ENCODE results near the gene YPEL4. TPM values are rescaled to one million over a fixed set of nuclear protein-coding genes. Genes with fewer than 3 reads are reported as not detected.
"Not testable (repeated sequence)": the region's sequence is repeated elsewhere in the genome, so short reads cannot be mapped to it uniquely, and the experiment has no call there.

Gene YPEL4
- total RNA-seq, 1 donor from 2014 or later, result 0.54 TPM

GRCh38 chr11:57652662-57653061 lies 3.0 kb upstream of the YPEL4 start:
- intact Hi-C loops (cut with DNase I), result no loop called here
- ATAC-seq (ENCODE audit: poor library complexity) (no peak), DNase-seq (no peak)

GRCh38 chr11:57652230-57652629 lies 2.5 kb upstream of the YPEL4 start:
- intact Hi-C loops (cut with DNase I); ATAC-seq (ENCODE audit: poor library complexity); DNase-seq: not testable (repeated sequence)

GRCh38 chr11:57651408-57651807 lies 1.7 kb upstream of the YPEL4 start:
- ATAC-seq (ENCODE audit: poor library complexity) (no peak), DNase-seq (no peak)
- intact Hi-C loops (cut with DNase I), result no loop called here

- intact Hi-C loops (cut with DNase I), result no loop called here
- DNase-seq, result no peak
Measured at GRCh38 chr11:57650739-57651090, 1.0 kb upstream of the YPEL4 start.

GRCh38 chr11:57648801-57649735 lies 644 bp downstream of the YPEL4 start:
- intact Hi-C loops (cut with DNase I), result no loop called here
- DNase-seq (no peak), ATAC-seq (ENCODE audit: poor library complexity) (no peak)

More at GRCh38 chr11:57650739-57651090, 1.0 kb upstream of the YPEL4 start:
- no peak for ATAC-seq (ENCODE audit: poor library complexity)

GRCh38 chr11:57647960-57648800 lies 1.5 kb downstream of the YPEL4 start:
- no peak for ATAC-seq (ENCODE audit: poor library complexity)
- intact Hi-C loops (cut with DNase I), result no loop called here
- DNase-seq, result no peak

GRCh38 chr11:57647372-57647771 lies 2.3 kb downstream of the YPEL4 start:
- DNase-seq (no peak), ATAC-seq (ENCODE audit: poor library complexity) (no peak)
- intact Hi-C loops (cut with DNase I), result no loop called here

- intact Hi-C loops (cut with DNase I), result no loop called here
- ATAC-seq (ENCODE audit: poor library complexity) (no peak), DNase-seq (no peak)
Measured at GRCh38 chr11:57646799-57647303, 2.9 kb downstream of the YPEL4 start.

GRCh38 chr11:57646194-57646798 lies 3.4 kb downstream of the YPEL4 start:
- ATAC-seq (ENCODE audit: poor library complexity), result no peak
- intact Hi-C loops (cut with DNase I), result no loop called here
- DNase-seq, result no peak

GRCh38 chr11:57645689-57646085 lies 4.0 kb downstream of the YPEL4 start:
- no peak for DNase-seq
- ATAC-seq (ENCODE audit: poor library complexity), result no peak
- intact Hi-C loops (cut with DNase I), result no loop called here

- intact Hi-C loops (cut with DNase I), result loop anchor here (5.0 kb wide), 2 partner anchors 188 to 298 kb away; no protein-coding TSS in a partner anchor
- ATAC-seq (ENCODE audit: poor library complexity), result peak; percentile 85
- DNase-seq, result peak; percentile 85
Measured at GRCh38 chr11:57644748-57645688, 4.7 kb downstream of the YPEL4 start.

- ATAC-seq (ENCODE audit: poor library complexity), result no peak
- no peak for DNase-seq
- intact Hi-C loops (cut with DNase I), result loop anchor here (5.0 kb wide), 2 partner anchors 187 to 297 kb away; no protein-coding TSS in a partner anchor
Measured at GRCh38 chr11:57643802-57644201, 5.9 kb downstream of the YPEL4 start.

- ATAC-seq (ENCODE audit: poor library complexity) (peak; percentile 16), DNase-seq (no peak)
- intact Hi-C loops (cut with DNase I), result loop anchor here (2.0 to 5.0 kb wide), 3 partner anchors 72 to 294 kb away; no protein-coding TSS in a partner anchor
Measured at GRCh38 chr11:57641011-57641807, 8.5 kb downstream of the YPEL4 start.

GRCh38 chr11:57640068-57640800 lies 9.5 kb downstream of the YPEL4 start:
- intact Hi-C loops (cut with DNase I), result loop anchor here (2.0 to 5.0 kb wide), 3 partner anchors 71 to 293 kb away; no protein-coding TSS in a partner anchor
- ATAC-seq (ENCODE audit: poor library complexity), result no peak
- DNase-seq, result no peak

GRCh38 chr11:57639321-57640067 lies 10.2 kb downstream of the YPEL4 start:
- DNase-seq (no peak), ATAC-seq (ENCODE audit: poor library complexity) (no peak)
- intact Hi-C loops (cut with DNase I), result loop anchor here (2.0 to 5.0 kb wide), 3 partner anchors 71 to 292 kb away; no protein-coding TSS in a partner anchor

All from Right ventricle myocardium superior (tissue), 1 donor.